GM12892 (cell line): ENCODE results near the gene LAP3.

Source experiments
- POLR2A ChIP-seq: IDR thresholded peaks from 2 replicates; pipeline ENCODE4 v1.6.1; 2011; ENCODE audit warnings: low read depth, low read length, control low read depth
- POLR2AphosphoS5 ChIP-seq: IDR thresholded peaks from 2 replicates; pipeline ENCODE4 v1.6.1; 2011; ENCODE audit warnings: low read depth, low read length, control low read depth
- TAF1 ChIP-seq: IDR thresholded peaks from 2 replicates; pipeline ENCODE4 v1.6.1; 2011; ENCODE audit warnings: low read depth, mild to moderate bottlenecking, control low read depth, low read length, borderline replicate concordance

- TF ChIP-seq POLR2AphosphoS5 (0 out of 2 replicates have a peak, but pooled peaks have one; percentile 28), POLR2A (no peak), TAF1 (no peak)
Observed at GRCh38 chr4:17595471-17596005, 18.5 kb downstream of the LAP3 start.
